Psoas muscle (tissue), 8 donors: ENCODE measurements around the gene DCDC1. TPM values are rescaled to one million over a fixed set of nuclear protein-coding genes. Genes with fewer than 3 reads are reported as not detected.

Source experiments
- ATAC-seq, 4 donors: fragments of 200-7000 bp; cut with Tn5 transposase; one replicate each; pipeline ENCODE4 v1.9.1; 2020; ENCODE audit warnings: moderate library complexity in 3 of 4, mild to moderate bottlenecking in 2 of 4
- DNase-seq, 2 donors: peaks; one replicate each; pipeline ENCODE4 v3.0.0-alpha.2; 2020
- H3K27ac ChIP-seq: fragments of 200-600 bp; one replicate; pipeline ENCODE4 v1.8.0; 2022
- H3K27me3 ChIP-seq, 3 donors: fragments of 200-600 bp in 1 of 3; one replicate each; pipeline versions ENCODE4 v1.6.1 to v1.8.0; 2013 to 2022; ENCODE audit warnings: low read length in 2 of 3, mild to moderate bottlenecking in 2 of 3, moderate library complexity in 1 of 3; ENCODE audit not compliant: insufficient read depth in 3 of 3
- H3K36me3 ChIP-seq, 2 donors: fragments of 200-600 bp in 1 of 2; one replicate each; pipeline versions ENCODE4 v1.6.1 to v1.8.0; 2013 to 2022; ENCODE audit warnings: low read depth in 1 of 2, mild to moderate bottlenecking in 1 of 2, moderate library complexity in 1 of 2; ENCODE audit not compliant: insufficient read depth in 1 of 2
- H3K4me1 ChIP-seq: fragments of 200-600 bp; one replicate; pipeline ENCODE4 v1.8.0; 2022
- H3K4me3 ChIP-seq: fragments of 200-600 bp; one replicate; pipeline ENCODE4 v1.8.0; 2022; ENCODE audit warnings: mild to moderate bottlenecking
- H3K9me3 ChIP-seq: fragments of 200-600 bp; one replicate; pipeline ENCODE4 v1.8.0; 2022
- CTCF ChIP-seq: fragments of 200-600 bp; IDR thresholded peaks from one replicate; pipeline ENCODE4 v1.8.0; 2022; ENCODE audit warnings: antibody characterized with exemption
- WGBS, 3 donors: extraction: QIAGEN DNeasy Blood & Tissue Kit; methylation state at CpG; one replicate each; pipeline versions ENCODE4 v1.1.6 to v1.1.7; 2013; 5-methylcytosine and 5-hydroxymethylcytosine counted together
- intact Hi-C, 2 donors: fragments of 100-400 bp; cut with DNase I; formaldehyde crosslinking; loops; one replicate each; pipeline versions ENCODE4 v1.11.0 to v1.14.2; 2022
- polyA plus RNA-seq, 3 donors: library from polyadenylated mRNA; stranded (reverse); fragments of 200-250 nt; gene quantifications; one replicate each; pipeline ENCODE4 v1.2.3, GENCODE V29; 2013
- total RNA-seq, 4 donors: library from RNA; stranded (reverse); fragmentation: NEBNext Ultra II Directional in 2 of 4; extraction: Animal tissue kit (Norgen Biotek cat#: 25700) in 2 of 4; gene quantifications; one replicate each; pipeline versions ENCODE4 v1.2.1 to v1.2.4, GENCODE V29; 2021 to 2023
- donor health status: healthy with polysubstance abuse.
- donor health status: DM: no; HTN: no; CAD: no; lungs with moderate emphysema.
- donor health status: Bipolar disorder and iron deficiency.
- donor health status: healthy.
- donor health status: DM: yes; HTN: yes; CAD: no.
- donor health status: DM: no; HTN: no; CAD: no.
- donor health status: DM: no; HTN: no; CAD: no.
- donor health status: DM: yes; HTN: yes; CAD: no.

Gene DCDC1
- total and polyA plus RNA-seq, 7 donors = not detected

DNA sequence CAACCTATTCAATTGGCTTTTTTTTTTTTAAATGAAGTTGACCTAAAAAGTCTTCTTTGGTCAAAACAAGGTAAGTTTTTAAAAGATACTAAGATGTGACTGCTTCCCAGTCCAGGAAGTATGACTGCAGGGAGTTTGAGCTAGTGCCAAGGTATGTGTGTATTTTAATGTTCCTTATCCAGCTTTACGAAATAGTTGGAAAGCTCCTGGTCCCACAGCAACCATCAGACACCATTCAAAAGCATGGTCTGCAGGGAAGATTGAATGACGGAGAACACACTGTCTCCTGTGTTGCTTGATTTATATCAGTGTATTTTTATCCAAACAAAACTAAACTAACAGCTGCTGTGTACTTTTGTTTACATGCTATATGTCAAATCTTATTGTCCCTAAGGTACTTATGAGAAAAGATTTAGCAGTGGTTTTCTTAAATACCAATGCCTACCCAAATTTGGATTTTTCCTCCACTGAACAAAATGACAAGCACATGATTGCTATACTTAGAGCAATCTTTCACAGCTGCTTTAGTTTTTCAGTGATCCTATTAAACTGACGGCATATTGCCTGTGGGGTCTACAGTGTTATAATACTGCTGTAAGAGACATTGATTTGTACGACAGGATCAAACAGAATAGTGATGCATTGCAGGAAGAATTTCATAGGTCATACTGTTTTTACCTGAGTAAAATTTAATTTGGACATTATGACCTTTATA, 122.9 kb downstream of the DCDC1 start:
- Histone ChIP-seq H3K27me3 (no peaks in the 10 kb centered on the region), H3K9me3 (no peaks in the 10 kb centered on the region), H3K4me3 (no peak overlapping the region), H3K27ac (no peak overlapping the region), H3K4me1 (no peaks in the 10 kb centered on the region), H3K36me3 (no peaks in the 10 kb centered on the region)
- ATAC-seq (peak; percentile 43 to 100 (median 70)), DNase-seq (peak in 1 of 2 donors; percentile 40)
- intact Hi-C loops = loop anchor here in 1 of 2 donors (10.0 kb wide), 1 partner anchor 128 kb away; no protein-coding TSS in a partner anchor
- no peak for TF ChIP-seq CTCF
- WGBS, 3 donors = 30 to 37% (median 31%) methylated on average over 4 of the region's 4 CpGs

DNA sequence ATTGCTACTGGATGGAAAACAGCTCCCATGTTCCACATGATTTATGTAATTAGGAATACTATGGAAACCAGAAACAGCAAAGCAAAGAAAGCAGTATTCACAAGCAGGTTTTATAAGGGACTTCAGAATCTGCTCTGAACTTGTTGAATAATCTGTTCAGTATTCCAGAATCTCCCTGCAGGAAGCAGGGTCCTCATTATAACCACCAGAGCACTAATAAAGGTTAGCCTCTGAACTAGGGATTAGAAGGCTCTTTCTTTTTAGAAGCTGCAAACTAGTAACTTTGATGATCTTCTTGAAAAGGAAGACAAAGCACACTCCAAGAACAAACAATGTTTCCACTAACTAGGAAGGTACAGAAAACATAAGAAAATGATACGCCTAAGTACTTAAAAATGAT, 125.8 kb downstream of the DCDC1 start:
- intact Hi-C loops = loop anchor here in 1 of 2 donors (10.0 kb wide), 1 partner anchor 131 kb away; no protein-coding TSS in a partner anchor
- H3K4me1 ChIP-seq = no peaks in the 10 kb centered on the region

DNA sequence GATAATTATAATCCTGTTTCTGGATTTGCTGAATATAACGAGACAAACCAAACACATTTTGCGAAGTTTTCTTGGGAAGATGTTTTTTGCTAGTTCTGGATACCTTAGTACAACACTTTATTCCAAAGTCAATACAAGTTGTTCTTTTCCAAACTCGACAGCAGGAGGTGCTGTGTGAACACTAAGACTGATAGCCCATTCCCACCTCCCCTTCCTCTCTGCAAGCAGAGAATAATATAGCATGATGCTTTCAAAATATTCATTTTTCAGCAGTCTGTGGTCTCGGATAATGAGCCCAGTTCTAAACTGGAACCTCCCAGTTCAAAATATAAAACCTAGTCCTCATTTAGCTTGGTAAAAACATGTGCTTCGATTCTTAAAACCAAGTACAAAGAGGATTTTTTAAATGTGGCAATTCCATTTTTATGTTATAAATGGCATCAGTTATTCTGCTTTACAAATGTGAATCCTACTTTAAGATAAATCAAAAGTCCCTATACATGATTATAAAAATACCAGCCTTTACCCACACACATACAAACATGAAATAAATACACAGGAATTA, 129.1 kb downstream of the DCDC1 start:
- DNase-seq = no peak
- no peak overlapping the region for H3K4me3 ChIP-seq
- no peak overlapping the region for H3K27ac ChIP-seq
- intact Hi-C loops = loop anchor here in 1 of 2 donors (10.0 kb wide), 1 partner anchor 134 kb away; no protein-coding TSS in a partner anchor
- no peaks in the 10 kb centered on the region for H3K9me3 ChIP-seq
- WGBS, 3 donors = 18 to 22% (median 20%) methylated on average over 5 of the region's 5 CpGs
- TF ChIP-seq CTCF = peak; percentile 52
- no peaks in the 10 kb centered on the region for H3K4me1 ChIP-seq
- no peaks in the 10 kb centered on the region for H3K36me3 ChIP-seq
- H3K27me3 ChIP-seq = no peaks in the 10 kb centered on the region
- peak in 1 of 4 donors; percentile 75 for ATAC-seq

More for the DNA sequence above, 125.8 kb downstream of the DCDC1 start:
- Histone ChIP-seq H3K36me3 (no peaks in the 10 kb centered on the region), H3K9me3 (no peaks in the 10 kb centered on the region), H3K27ac (no peak overlapping the region), H3K27me3 (no peaks in the 10 kb centered on the region), H3K4me3 (no peak overlapping the region)
- DNase-seq (no peak), ATAC-seq (no peak)
- 90 to 95% (median 93%) methylated on average over 1 of the region's 1 CpG for WGBS, 3 donors
- TF ChIP-seq CTCF = no peak

DNA sequence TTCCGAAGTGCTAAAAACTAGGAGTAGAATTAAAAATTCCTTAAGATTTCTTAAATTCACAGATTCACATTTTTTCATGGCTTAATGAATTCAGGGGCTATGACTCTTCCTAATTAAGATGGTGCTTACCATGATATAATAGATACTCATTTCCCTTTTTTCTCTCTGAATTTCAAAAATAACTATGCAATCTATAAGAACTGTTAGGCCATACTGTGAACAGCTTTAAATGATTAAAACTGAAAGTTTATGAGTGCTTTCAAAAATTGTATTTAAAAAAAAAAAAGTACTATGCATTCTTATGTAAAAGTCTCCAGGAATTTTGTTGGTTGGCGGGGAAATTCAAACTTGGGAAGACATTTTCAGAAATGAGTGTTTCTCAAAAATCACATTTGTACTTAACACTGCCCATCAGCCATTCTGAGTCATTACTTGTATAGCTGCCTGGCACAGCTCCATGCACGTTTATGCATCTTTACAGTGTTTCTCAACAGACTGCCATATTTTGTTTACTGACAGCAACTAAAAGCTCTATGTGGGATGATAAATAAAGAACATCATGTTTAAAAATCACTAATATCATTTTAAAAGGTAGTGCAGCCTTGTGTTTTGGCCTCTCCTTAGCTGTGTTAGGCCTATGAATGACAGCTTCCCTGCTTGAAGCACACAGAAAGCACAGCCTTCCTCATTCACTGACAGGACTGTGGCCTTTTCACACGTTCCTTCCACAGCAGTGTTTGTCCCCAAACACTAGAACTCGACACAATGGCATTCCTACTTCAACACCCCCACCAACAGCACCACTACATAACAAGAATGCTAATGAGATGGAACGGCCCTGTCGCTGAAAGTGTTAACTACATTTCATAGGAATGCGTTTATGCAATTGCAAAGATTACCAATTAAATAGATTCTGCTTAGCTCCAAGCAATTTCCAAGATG, 131.4 kb downstream of the DCDC1 start:
- Histone ChIP-seq H3K27ac (no peak overlapping the region), H3K36me3 (no peaks in the 10 kb centered on the region), H3K9me3 (no peaks in the 10 kb centered on the region), H3K4me1 (no peaks in the 10 kb centered on the region), H3K4me3 (no peak overlapping the region), H3K27me3 (no peaks in the 10 kb centered on the region)
- ATAC-seq (no peak), DNase-seq (no peak)
- WGBS, 3 donors = 36 to 42% (median 41%) methylated on average over 8 of the region's 8 CpGs
- no peak for TF ChIP-seq CTCF
- intact Hi-C loops = loop anchor here in 1 of 2 donors (5.0 to 10.0 kb wide), 2 partner anchors 634 to 937 kb away; no protein-coding TSS in a partner anchor
